Measurements from ENCODE around the gene GRIN2A.

The GRIN2A gene

DNA sequence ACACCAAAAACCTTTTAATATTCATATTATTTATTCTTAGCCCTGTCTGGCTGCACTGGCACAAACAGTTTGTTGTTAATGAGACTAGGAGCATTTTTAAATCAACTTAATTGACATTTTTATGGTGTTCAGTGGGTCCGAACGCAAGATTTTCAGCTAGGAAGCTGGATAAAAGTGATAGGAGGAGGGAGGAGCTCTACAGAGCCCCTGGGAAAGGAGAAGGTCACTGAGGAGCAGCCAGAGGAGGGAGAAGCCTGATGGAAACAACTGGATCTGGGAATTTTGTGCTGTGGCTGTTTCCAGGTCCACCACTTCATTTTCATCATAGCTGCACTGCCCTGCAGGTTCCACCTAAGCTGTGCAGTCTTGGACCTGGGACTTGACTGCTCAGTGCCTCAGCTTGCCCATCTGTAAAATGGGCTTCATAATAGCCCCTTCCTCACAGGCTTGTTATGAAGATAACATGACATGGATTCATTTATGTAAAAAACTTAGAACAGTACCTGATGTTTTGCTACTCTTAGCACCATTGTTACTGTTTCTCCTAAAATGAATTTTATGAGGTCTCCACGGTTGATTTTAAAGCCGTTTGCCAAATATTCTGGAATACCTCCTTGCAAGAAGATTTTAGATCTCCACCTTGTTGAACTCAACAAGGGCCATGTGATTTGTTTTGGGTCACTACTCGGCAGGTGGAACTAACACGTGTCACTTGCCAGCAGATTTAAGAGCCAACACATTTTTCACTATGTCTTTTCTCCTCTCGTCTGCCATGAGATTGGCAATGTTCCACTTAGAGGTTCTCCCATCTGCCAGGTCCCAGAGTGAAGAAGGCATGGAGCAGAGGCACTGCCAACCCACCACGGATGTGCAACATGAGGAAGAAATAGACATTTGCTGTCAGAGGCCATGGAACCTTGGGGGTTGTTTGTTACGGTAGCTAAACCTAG, 18.7 kb upstream of the GRIN2A start:
- no peaks in the 10 kb centered on the region for H3K27me3 ChIP-seq (ENCODE audit: insufficient read depth, poor library complexity, severe bottlenecking)
- DNase-seq (ENCODE audit: low read depth in 1 of 2, low spot score in 1 of 2), result no peak
- H3K27ac ChIP-seq (replicated peaks), result no peak overlapping the region
- H3K4me3 ChIP-seq (replicated peaks; ENCODE audit: insufficient read depth, low read length), result no peak overlapping the region
- TF ChIP-seq CTCF (IDR thresholded peaks at IDR 0.05; ENCODE audit: insufficient read depth, low read length), result no peak
- no peak for TF ChIP-seq SPI1 (IDR thresholded peaks at IDR 0.05; ENCODE audit: borderline replicate concordance, low read depth)
- TF ChIP-seq GABPA (IDR thresholded peaks at IDR 0.05; ENCODE audit: low read depth), result no peak
- no peak for TF ChIP-seq POLR2AphosphoS5 (IDR thresholded peaks at IDR 0.05; ENCODE audit: low read depth)
- no peak for TF ChIP-seq REST (IDR thresholded peaks at IDR 0.05; ENCODE audit: insufficient replicate concordance, low read depth)

DNA sequence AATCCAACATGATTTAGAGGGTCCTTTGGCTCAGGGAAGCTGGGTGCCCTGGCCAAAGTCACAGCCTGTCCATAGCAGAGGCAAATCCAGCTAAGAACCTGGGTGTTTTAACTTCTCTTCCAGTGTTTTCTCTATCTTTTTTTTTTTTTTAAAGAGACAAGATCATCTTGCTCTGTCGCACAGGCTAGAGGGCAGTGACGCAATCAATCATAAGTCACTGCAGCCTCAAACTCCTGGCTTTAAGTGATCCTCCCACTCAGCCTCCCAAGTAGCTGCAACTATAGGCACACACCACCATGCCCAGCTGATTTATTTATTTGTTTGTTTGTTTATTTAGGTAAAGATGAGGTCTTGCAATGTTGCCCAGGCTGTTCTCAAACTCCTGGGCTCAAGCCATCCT, 14.8 kb upstream of the GRIN2A start:
- H3K4me3 ChIP-seq (replicated peaks; ENCODE audit: insufficient read depth, low read length), result no peak overlapping the region
- no peaks in the 10 kb centered on the region for H3K27me3 ChIP-seq (ENCODE audit: insufficient read depth, poor library complexity, severe bottlenecking)
- no peak for TF ChIP-seq SPI1 (IDR thresholded peaks at IDR 0.05; ENCODE audit: borderline replicate concordance, low read depth)
- TF ChIP-seq GABPA (IDR thresholded peaks at IDR 0.05; ENCODE audit: low read depth), result no peak
- TF ChIP-seq CTCF (IDR thresholded peaks at IDR 0.05; ENCODE audit: insufficient read depth, low read length), result no peak
- TF ChIP-seq POLR2AphosphoS5 (IDR thresholded peaks at IDR 0.05; ENCODE audit: low read depth), result no peak
- no peak for TF ChIP-seq REST (IDR thresholded peaks at IDR 0.05; ENCODE audit: insufficient replicate concordance, low read depth)
- DNase-seq (ENCODE audit: low read depth in 1 of 2, low spot score in 1 of 2), result no peak
- no peak overlapping the region for H3K27ac ChIP-seq (replicated peaks)

DNA sequence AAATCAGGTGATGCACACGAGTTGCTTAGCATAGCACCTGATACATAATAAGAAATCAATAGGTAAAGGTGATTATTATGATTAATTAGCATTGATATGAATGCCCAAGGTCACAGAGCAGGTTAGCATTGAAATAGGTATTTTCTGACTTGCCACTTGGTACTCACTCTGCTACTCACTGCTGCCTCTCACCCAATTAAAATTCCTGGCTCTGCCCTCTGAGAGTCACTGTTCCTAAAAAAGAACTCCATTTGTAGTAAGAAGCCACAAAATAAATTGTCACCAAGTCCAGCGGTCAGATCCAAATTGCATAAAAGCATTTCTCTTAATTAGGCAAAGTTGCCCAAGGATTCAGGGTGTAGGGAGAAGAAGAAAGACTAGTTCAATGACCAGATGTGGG, 8.9 kb upstream of the GRIN2A start:
- no peak for TF ChIP-seq SPI1 (IDR thresholded peaks at IDR 0.05; ENCODE audit: borderline replicate concordance, low read depth)
- no peak for TF ChIP-seq CTCF (IDR thresholded peaks at IDR 0.05; ENCODE audit: insufficient read depth, low read length)
- TF ChIP-seq GABPA (IDR thresholded peaks at IDR 0.05; ENCODE audit: low read depth), result no peak
- TF ChIP-seq REST (IDR thresholded peaks at IDR 0.05; ENCODE audit: insufficient replicate concordance, low read depth), result no peak
- TF ChIP-seq POLR2AphosphoS5 (IDR thresholded peaks at IDR 0.05; ENCODE audit: low read depth), result no peak
- no peak for DNase-seq (ENCODE audit: low read depth in 1 of 2, low spot score in 1 of 2)
- no peak overlapping the region for H3K4me3 ChIP-seq (replicated peaks; ENCODE audit: insufficient read depth, low read length)
- no peak overlapping the region for H3K27ac ChIP-seq (replicated peaks)
- no peaks in the 10 kb centered on the region for H3K27me3 ChIP-seq (ENCODE audit: insufficient read depth, poor library complexity, severe bottlenecking)

Measured in HL-60 (cell line).